Neutrophil (primary cell): Measurements from ENCODE around the gene UBE2L3.

ENCODE experiments used
- H3K27ac ChIP-seq: fragments of 200-600 bp; sonication (generic); 2 replicates; pipeline ENCODE4 v1.5.1; 2016; ENCODE audit warnings: mild to moderate bottlenecking, moderate library complexity
- H3K27me3 ChIP-seq: fragments of 200-600 bp; sonication (generic); 2 replicates; pipeline ENCODE4 v1.6.0; 2016; ENCODE audit warnings: mild to moderate bottlenecking
- H3K36me3 ChIP-seq: fragments of 200-600 bp; sonication (generic); 2 replicates; pipeline ENCODE4 v1.5.1; 2017
- H3K4me1 ChIP-seq, 2 experiments: fragments of 200-600 bp in 1 of 2; sonication (generic) in 1 of 2; 1 replicate in 1 of 2; 2 replicates in 1 of 2; pipeline versions ENCODE4 v1.5.1 to v1.6.1; 2013 to 2016; ENCODE audit warnings: low read depth in 1 of 2, low read length in 1 of 2, mild to moderate bottlenecking in 1 of 2, moderate library complexity in 1 of 2; ENCODE audit not compliant: control insufficient read depth in 1 of 2, insufficient read depth in 1 of 2
- H3K4me3 ChIP-seq, 2 experiments: fragments of 200-600 bp in 1 of 2; sonication (generic) in 1 of 2; 1 replicate in 1 of 2; 2 replicates in 1 of 2; pipeline ENCODE4 v1.5.1; 2013 to 2016; ENCODE audit warnings: low read depth in 1 of 2, low read length in 1 of 2, mild to moderate bottlenecking in 1 of 2, moderate library complexity in 1 of 2
- H3K9me3 ChIP-seq: fragments of 200-600 bp; sonication (generic); 2 replicates; pipeline ENCODE4 v1.5.1; 2016
- TF ChIP-seq, protein P1 (sequence below): fragments of 200-600 bp; sonication (generic); IDR thresholded peaks from 2 replicates; pipeline ENCODE4 v1.5.1; 2016; ENCODE audit warnings: antibody characterized with exemption

UBE2L3 gene

DNA sequence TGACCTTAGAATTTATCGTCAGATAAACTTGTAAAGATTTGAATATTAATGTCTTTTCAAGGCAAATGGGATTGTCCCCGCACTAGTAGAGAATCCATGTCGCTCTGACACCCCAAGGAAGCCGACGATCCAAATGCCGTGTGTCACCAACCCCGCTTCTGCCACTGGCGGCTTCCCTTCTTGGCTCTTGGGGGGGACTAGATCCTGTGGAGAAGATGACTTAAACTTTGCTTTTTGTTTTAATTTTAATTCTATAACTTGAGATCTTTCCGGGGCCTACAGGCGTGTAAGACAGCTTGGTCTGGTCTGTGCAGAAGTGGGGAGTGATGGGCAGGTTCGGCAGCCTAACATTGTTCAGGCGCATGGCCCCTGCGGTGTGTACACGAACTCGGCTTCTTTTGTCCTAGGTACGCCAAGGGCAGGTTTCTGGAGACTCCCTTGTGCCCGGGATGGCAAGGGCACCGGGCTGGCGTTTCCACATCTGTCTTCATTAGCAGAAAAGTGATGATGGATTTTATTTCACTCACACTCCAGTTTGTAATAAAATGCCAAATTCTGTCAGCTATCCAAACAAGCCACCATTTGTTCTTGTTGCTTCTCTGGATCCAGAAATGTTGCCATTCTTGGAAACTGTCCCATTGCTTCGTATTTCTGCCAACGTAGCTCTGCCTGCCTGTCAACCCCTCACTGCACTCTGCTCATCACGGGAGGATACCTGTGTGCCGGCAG lies 55.6 kb downstream of the UBE2L3 start:
- peaks cover 9% of the 10 kb centered on the region for H3K36me3 ChIP-seq

DNA sequence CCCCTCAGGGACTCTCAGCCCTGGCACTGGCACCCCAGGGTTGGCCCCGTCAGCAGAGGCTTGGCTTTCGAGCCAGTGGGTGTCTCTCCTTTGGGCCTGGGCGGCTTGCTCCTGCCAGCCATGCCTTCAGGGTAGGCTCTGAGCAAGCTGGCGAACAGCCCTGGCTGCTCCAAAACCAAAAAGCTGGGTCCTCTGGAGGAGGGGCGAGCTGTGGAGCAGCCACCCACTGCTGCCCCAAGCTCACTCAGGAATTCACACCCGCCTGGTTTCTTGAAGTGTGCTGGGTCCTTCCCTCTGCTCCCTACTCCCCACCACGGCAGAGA lies 56.1 kb downstream of the UBE2L3 start:
- Histone ChIP-seq H3K4me1 (peaks cover 41 to 45% of the 10 kb centered on the region in 2 experiments), H3K27me3 (no peaks in the 10 kb centered on the region), H3K9me3 (no peaks in the 10 kb centered on the region), H3K27ac (peak overlapping the region; percentile 87), H3K36me3 (peaks cover 9% of the 10 kb centered on the region), H3K4me3 (no peak overlapping the region)
- TF ChIP-seq, protein P1, sequence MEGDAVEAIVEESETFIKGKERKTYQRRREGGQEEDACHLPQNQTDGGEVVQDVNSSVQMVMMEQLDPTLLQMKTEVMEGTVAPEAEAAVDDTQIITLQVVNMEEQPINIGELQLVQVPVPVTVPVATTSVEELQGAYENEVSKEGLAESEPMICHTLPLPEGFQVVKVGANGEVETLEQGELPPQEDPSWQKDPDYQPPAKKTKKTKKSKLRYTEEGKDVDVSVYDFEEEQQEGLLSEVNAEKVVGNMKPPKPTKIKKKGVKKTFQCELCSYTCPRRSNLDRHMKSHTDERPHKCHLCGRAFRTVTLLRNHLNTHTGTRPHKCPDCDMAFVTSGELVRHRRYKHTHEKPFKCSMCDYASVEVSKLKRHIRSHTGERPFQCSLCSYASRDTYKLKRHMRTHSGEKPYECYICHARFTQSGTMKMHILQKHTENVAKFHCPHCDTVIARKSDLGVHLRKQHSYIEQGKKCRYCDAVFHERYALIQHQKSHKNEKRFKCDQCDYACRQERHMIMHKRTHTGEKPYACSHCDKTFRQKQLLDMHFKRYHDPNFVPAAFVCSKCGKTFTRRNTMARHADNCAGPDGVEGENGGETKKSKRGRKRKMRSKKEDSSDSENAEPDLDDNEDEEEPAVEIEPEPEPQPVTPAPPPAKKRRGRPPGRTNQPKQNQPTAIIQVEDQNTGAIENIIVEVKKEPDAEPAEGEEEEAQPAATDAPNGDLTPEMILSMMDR, result no peak

More for the DNA sequence above, 55.6 kb downstream of the UBE2L3 start:
- H3K27ac ChIP-seq, result peak overlapping the region; percentile 87
- TF ChIP-seq, protein P1, result no peak
- no peak overlapping the region for H3K4me3 ChIP-seq
- H3K4me1 ChIP-seq, result peaks cover 35 to 45% of the 10 kb centered on the region in 2 experiments
- no peaks in the 10 kb centered on the region for H3K9me3 ChIP-seq
- H3K27me3 ChIP-seq, result no peaks in the 10 kb centered on the region

DNA sequence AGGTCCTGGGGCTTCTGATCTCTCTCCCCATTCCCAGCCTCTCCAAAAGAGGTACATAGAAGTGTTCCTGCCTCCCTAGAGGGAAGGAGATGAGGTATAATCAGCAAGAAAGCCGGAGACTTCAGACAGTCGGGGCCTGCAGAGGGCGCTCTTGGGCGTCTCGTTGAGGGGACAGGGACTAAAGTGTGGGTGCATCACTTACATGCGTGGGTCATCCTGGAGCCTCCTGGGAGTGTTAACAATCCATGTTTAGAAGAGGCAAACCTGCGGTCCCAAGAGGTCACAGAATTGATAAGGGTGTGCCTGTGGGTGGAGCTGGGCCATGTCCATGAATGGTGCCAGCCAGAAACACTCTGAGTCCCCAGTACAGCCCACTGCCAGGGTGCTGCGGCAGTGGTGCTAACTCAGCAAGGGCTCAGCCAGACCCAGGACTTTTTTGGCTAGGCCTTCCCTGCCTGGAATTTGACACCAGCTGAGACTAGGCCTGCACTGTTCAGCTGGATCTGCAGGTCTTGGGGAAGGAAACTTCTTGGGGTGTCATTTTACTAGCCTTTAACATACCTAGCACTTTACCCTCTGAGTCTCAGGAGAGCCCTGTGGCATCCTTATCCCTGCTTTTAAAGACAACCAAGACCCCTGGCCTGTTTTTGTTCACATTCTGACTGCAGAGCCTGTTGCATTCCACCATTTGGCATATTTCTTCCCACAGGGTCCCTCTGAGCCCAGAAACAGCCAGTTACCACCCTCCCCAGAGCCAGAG lies 56.8 kb downstream of the UBE2L3 start:
- Histone ChIP-seq H3K4me1 (peaks cover 47 to 51% of the 10 kb centered on the region in 2 experiments), H3K36me3 (peaks cover 7% of the 10 kb centered on the region), H3K27me3 (no peaks in the 10 kb centered on the region), H3K9me3 (no peaks in the 10 kb centered on the region), H3K27ac (peak overlapping the region; percentile 68), H3K4me3 (no peak overlapping the region)
- TF ChIP-seq, protein P1, result no peak

DNA sequence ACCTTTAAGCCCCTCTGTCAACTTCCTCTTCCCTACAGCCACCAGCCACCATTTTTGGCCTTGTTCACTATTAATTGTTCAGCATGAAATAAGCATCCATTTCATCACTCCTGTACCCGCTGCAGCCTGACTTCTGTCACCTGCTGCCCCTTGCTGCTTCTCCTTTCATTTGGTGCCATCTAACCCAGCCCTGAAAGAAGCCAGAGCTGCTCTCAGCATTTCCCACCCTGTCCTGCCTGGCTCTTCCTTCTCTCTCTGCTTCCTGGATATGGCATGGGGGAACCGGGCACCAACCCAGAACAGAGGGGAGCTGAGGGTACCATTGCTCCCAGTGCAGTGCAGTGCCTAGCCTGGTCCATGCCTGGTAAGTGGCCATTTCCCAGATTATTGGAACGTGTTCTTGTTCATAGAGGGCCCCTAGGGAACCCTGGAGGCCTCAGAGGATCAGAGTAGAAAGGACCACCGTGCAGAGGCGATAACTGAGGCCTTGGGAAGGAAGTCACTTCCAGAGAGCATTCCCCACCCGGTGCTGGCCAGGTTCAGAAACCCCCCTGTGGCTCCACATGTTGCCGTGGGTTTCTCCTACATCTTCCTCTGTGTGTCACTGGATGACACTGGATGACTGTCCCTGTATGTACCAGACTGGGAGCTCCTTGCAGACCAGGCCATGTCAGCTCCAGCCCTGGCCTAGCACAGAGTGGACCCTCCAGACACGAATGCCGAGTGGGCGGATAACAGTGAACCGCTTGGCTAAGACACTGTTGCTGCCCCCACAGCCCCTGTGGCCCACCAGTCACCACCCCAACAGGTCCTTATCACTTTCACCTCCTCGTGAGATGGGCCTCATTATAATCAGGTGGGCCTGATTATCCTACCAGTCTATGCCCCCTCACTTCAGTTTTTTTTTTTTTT lies 57.6 kb downstream of the UBE2L3 start:
- TF ChIP-seq, protein P1, result no peak
- Histone ChIP-seq H3K4me1 (peaks cover 49 to 56% of the 10 kb centered on the region in 2 experiments), H3K36me3 (peaks cover 5% of the 10 kb centered on the region), H3K27me3 (no peaks in the 10 kb centered on the region), H3K9me3 (no peaks in the 10 kb centered on the region), H3K27ac (peak overlapping the region; percentile 68), H3K4me3 (no peak overlapping the region)

DNA sequence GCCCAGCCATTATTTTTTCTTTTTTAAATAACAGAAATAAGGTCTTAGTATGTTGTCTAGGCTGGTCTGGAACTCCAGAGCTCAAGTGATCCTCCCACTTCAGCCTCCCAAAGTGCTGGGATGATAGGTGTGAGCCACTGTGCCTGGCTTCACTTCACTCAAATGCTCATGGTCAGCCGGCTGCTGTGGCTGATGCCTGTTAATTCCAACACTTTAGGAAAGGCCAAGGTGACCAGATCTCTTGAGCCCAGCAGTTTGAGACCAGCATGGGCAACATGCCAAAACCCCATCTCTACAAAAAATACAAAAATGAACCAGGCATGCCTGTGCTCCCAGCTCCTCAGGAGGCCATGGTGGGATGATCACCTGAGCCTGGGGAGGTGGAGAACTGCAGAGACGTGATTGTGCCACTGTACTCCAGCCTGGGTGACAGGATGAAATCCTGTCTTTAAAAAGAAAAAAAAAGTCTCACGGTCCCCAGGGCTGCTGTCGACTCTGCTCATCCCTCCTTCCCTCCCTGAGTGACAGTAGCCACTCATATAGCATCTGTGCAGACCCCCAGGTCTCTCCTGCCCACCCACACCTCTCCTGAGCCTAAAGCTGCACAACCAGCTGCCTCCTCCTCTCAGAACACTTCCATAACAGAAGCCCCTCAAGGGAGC lies 58.7 kb downstream of the UBE2L3 start:
- no peak overlapping the region for H3K4me3 ChIP-seq
- H3K4me1 ChIP-seq, result peaks cover 44 to 47% of the 10 kb centered on the region in 2 experiments
- H3K27me3 ChIP-seq, result no peaks in the 10 kb centered on the region
- peaks cover 5% of the 10 kb centered on the region for H3K36me3 ChIP-seq
- no peaks in the 10 kb centered on the region for H3K9me3 ChIP-seq
- TF ChIP-seq, protein P1, result no peak
- peak overlapping the region; percentile 27 for H3K27ac ChIP-seq
